H1 (cell line): Measurements from ENCODE around the gene ADAMTS17. TPM values are rescaled to one million over a fixed set of nuclear protein-coding genes. Genes with fewer than 3 reads are reported as not detected.
"Not testable (repeated sequence)": the region's sequence is repeated elsewhere in the genome, so short reads cannot be mapped to it uniquely, and the experiment has no call there.

Experiments
- CTCF ChIA-PET: fragments of 300-600 bp; sonication (Branson Sonifier 250); formaldehyde crosslinking; loops from one replicate; lab custom pipeline; 2021; ENCODE audit not compliant: partially characterized antibody; lab: Charles Lee
- POLR2A ChIA-PET: fragments of 300-600 bp; sonication (Branson Sonifier 250); formaldehyde crosslinking; loops from one replicate; lab custom pipeline; 2021; ENCODE audit warnings: inconsistent platforms; ENCODE audit not compliant: partially characterized antibody; lab: Charles Lee
- DNase-seq, 2 experiments: peaks; one replicate each; pipeline versions ENCODE4 v3.0.0 to v3.0.0-alpha.2; 2010 to 2022; ENCODE audit warnings: low spot score in 2 of 2, low read depth in 1 of 2, mixed read lengths in 1 of 2
- FAIRE-seq: peaks from 2 replicates; lab custom pipeline; 2011; peaks lifted over from hg19 to GRCh38; lab: Jason Lieb, UNC
- H2AFZ ChIP-seq: 2 replicates; pipeline ENCODE4 v1.8.1; 2012; ENCODE audit warnings: low read length, inconsistent platforms
- H2AK5ac ChIP-seq: 2 replicates; pipeline ENCODE4 v1.6.1; 2013; ENCODE audit warnings: low read depth, low read length
- H2BK120ac ChIP-seq: replicated peaks from 2 replicates; pipeline ENCODE3; 2013; ENCODE audit warnings: low read depth, low read length, inconsistent platforms
- H2BK12ac ChIP-seq: 2 replicates; pipeline ENCODE4 v1.6.1; 2013; ENCODE audit warnings: low read depth, low read length
- H2BK15ac ChIP-seq: 2 replicates; pipeline ENCODE4 v1.6.1; 2013; ENCODE audit warnings: low read length
- H2BK20ac ChIP-seq: 2 replicates; pipeline ENCODE4 v1.6.1; 2013; ENCODE audit warnings: low read length
- H2BK5ac ChIP-seq: 2 replicates; pipeline ENCODE4 v1.6.1; 2013; ENCODE audit warnings: low read depth, low read length
- H3K14ac ChIP-seq: 2 replicates; pipeline ENCODE4 v1.6.1; 2013; ENCODE audit warnings: inconsistent platforms; ENCODE audit not compliant: insufficient read length
- H3K18ac ChIP-seq: 2 replicates; pipeline ENCODE4 v1.6.1; 2013; ENCODE audit warnings: low read length; ENCODE audit errors: extremely low read depth
- H3K23ac ChIP-seq: 2 replicates; pipeline ENCODE4 v1.6.1; 2013; ENCODE audit warnings: inconsistent platforms; ENCODE audit not compliant: insufficient read length
- H3K23me2 ChIP-seq: 2 replicates; pipeline ENCODE4 v1.6.1; 2013; ENCODE audit warnings: low read depth, low read length
- H3K27ac ChIP-seq: 2 replicates; pipeline ENCODE4 v1.6.1; 2011; ENCODE audit warnings: low read depth, low read length, inconsistent platforms
- H3K27me3 ChIP-seq, 4 experiments: replicated peaks in 1 of 4; 1 replicate in 1 of 4; 2 replicates in 3 of 4; pipeline versions ENCODE4 v1.6.1 to v1.8.1; 2011 to 2013; ENCODE audit warnings: low read length in 3 of 4, mild to moderate bottlenecking in 3 of 4, inconsistent platforms in 2 of 4, mixed read lengths in 2 of 4, moderate library complexity in 1 of 4; ENCODE audit not compliant: control insufficient read depth in 3 of 4, insufficient read depth in 3 of 4; ENCODE audit errors: extremely low read depth in 1 of 4
- H3K36me3 ChIP-seq, 4 experiments: 2 replicates each; pipeline versions ENCODE4 v1.6.1 to v1.8.1; 2011 to 2013; ENCODE audit warnings: mild to moderate bottlenecking in 4 of 4, low read length in 3 of 4, moderate library complexity in 2 of 4, control low read depth in 1 of 4, inconsistent platforms in 1 of 4; ENCODE audit not compliant: insufficient read depth in 4 of 4, control insufficient read depth in 2 of 4
- H3K4ac ChIP-seq: replicated peaks from 2 replicates; pipeline ENCODE3; 2013; ENCODE audit warnings: low read length, low read depth, mixed read lengths, inconsistent platforms; ENCODE audit not compliant: insufficient read length
- H3K4me1 ChIP-seq, 4 experiments: replicated peaks in 1 of 4; 1 replicate in 1 of 4; 2 replicates in 3 of 4; pipeline versions ENCODE4 v1.6.1 to v1.8.1; 2011 to 2013; ENCODE audit warnings: low read length in 3 of 4, inconsistent platforms in 2 of 4, mixed read lengths in 1 of 4; ENCODE audit not compliant: insufficient read depth in 4 of 4, control insufficient read depth in 3 of 4
- H3K4me2 ChIP-seq, 2 experiments: 2 replicates each; pipeline versions ENCODE4 v1.6.1 to v1.8.1; 2011 to 2013; ENCODE audit warnings: low read depth in 2 of 2, low read length in 2 of 2, control low read depth in 1 of 2, inconsistent platforms in 1 of 2, mild to moderate bottlenecking in 1 of 2; ENCODE audit not compliant: insufficient read depth in 1 of 2
- H3K4me3 ChIP-seq, 4 experiments: fragments of 200-600, 300-600 bp in 1 of 4; sonication (generic), shearing (Covaris generic), sonication (Bioruptor Twin) in 1 of 4; 2 replicates each; pipeline versions ENCODE4 v1.5.1 to v1.8.1; 2011 to 2016; ENCODE audit warnings: low read length in 4 of 4, low read depth in 3 of 4, control low read depth in 2 of 4, inconsistent platforms in 2 of 4, mild to moderate bottlenecking in 2 of 4, mixed read lengths in 1 of 4, moderate library complexity in 1 of 4; ENCODE audit not compliant: insufficient read depth in 2 of 4; ENCODE audit errors: extremely low read depth in 1 of 4
- H3K56ac ChIP-seq: replicated peaks from 2 replicates; pipeline ENCODE3; 2013; ENCODE audit warnings: low read depth, mild to moderate bottlenecking, mixed read lengths, low read length, inconsistent platforms; ENCODE audit not compliant: insufficient read length
- H3K79me1 ChIP-seq: 2 replicates; pipeline ENCODE4 v1.6.1; 2013; ENCODE audit warnings: low read depth, low read length, control low read depth
- H3K79me2 ChIP-seq, 2 experiments: 2 replicates each; pipeline versions ENCODE4 v1.6.1 to v1.8.1; 2012 to 2013; ENCODE audit warnings: low read length in 2 of 2, mild to moderate bottlenecking in 2 of 2, inconsistent platforms in 1 of 2; ENCODE audit not compliant: insufficient read depth in 2 of 2, control insufficient read depth in 1 of 2
- H3K9ac ChIP-seq, 4 experiments: replicated peaks in 1 of 4; 1 replicate in 1 of 4; 2 replicates in 3 of 4; pipeline versions ENCODE4 v1.6.1 to v1.8.1; 2011 to 2013; ENCODE audit warnings: low read depth in 3 of 4, low read length in 3 of 4, control low read depth in 2 of 4, mild to moderate bottlenecking in 2 of 4, moderate library complexity in 2 of 4, inconsistent platforms in 1 of 4; ENCODE audit errors: extremely low read depth in 1 of 4
- H3K9me3 ChIP-seq, 2 experiments: 2 replicates each; pipeline versions ENCODE4 v1.6.1 to v1.8.1; 2012 to 2013; ENCODE audit warnings: mild to moderate bottlenecking in 2 of 2, moderate library complexity in 2 of 2, control low read depth in 1 of 2, inconsistent platforms in 1 of 2, low read depth in 1 of 2, low read length in 1 of 2, mixed read lengths in 1 of 2; ENCODE audit not compliant: insufficient read depth in 2 of 2
- H4K20me1 ChIP-seq, 2 experiments: replicated peaks in 1 of 2; 2 replicates each; pipeline versions ENCODE3 to v1.8.1; 2011 to 2013; ENCODE audit warnings: inconsistent platforms in 2 of 2, low read length in 2 of 2, mild to moderate bottlenecking in 1 of 2; ENCODE audit not compliant: insufficient read depth in 2 of 2, control insufficient read depth in 1 of 2
- H4K5ac ChIP-seq: 2 replicates; pipeline ENCODE4 v1.6.1; 2013; ENCODE audit warnings: low read length, low read depth, mixed read lengths, inconsistent platforms; ENCODE audit not compliant: insufficient read length
- H4K8ac ChIP-seq: 2 replicates; pipeline ENCODE4 v1.8.0; 2013; ENCODE audit warnings: mild to moderate bottlenecking, moderate library complexity, low read length, inconsistent platforms; ENCODE audit not compliant: insufficient read depth; ENCODE audit errors: extremely low read depth
- H4K91ac ChIP-seq: replicated peaks from 2 replicates; pipeline ENCODE3; 2013; ENCODE audit warnings: low read length, mixed read lengths, inconsistent platforms; ENCODE audit not compliant: insufficient read length
- GABPA ChIP-seq: IDR thresholded peaks from 2 replicates; pipeline ENCODE4 v1.6.1; 2011; ENCODE audit warnings: mild to moderate bottlenecking, low read length, moderate library complexity, borderline replicate concordance; ENCODE audit not compliant: insufficient read depth
- WGBS, 2 experiments: shearing (Covaris generic) in 1 of 2; methylation state at CpG; one replicate each; pipeline versions ENCODE4 v1.1.6 to v1.1.7; 2013 to 2015; ENCODE audit warnings: low lambda C conversion rate in 2 of 2, mixed read lengths in 2 of 2, inconsistent platforms in 1 of 2, low coverage in 1 of 2, missing lambda C conversion rate in 1 of 2; ENCODE audit not compliant: insufficient replicate concordance in 2 of 2, insufficient coverage in 1 of 2, insufficient read length in 1 of 2; ENCODE audit errors: extremely low coverage in 1 of 2, missing lambda C conversion rate in 1 of 2; 5-methylcytosine and 5-hydroxymethylcytosine counted together
- polyA plus RNA-seq, 7 experiments: library from polyadenylated mRNA; depleted of rRNA in 3 of 7; stranded (reverse) in 5 of 7; unstranded in 2 of 7; fragments of >200 nt in 5 of 7; fragments of 200-250 nt in 2 of 7; gene quantifications; 1 replicate in 5 of 7; 2 replicates in 1 of 7; 4 replicates in 1 of 7; pipeline versions ENCODE4 v1.2.1 to v1.2.3, GENCODE V29; 2011 to 2013; ENCODE audit warnings: missing spikeins in 2 of 7, mixed read lengths in 2 of 7
- total RNA-seq: library from RNA; stranded (reverse); fragmentation: NEBNext Ultra II Directional; extraction: Animal tissue kit (Norgen Biotek cat#: 25700); gene quantifications from 2 replicates; pipeline ENCODE4 v1.2.1, GENCODE V29; 2021

Gene ADAMTS17
- total and polyA plus RNA-seq, 2 of the 8 experiments (the other 6 are each of a cell fraction or from before 2014, with no cell fraction given), result 0.51 to 1.7 TPM

GRCh38 chr15:99980752-99981151 is 361.0 kb downstream of the ADAMTS17 start (continued):
- TF ChIP-seq GABPA, result no peak

GRCh38 chr15:99979886-99980285 is 361.9 kb downstream of the ADAMTS17 start:
- H2BK20ac ChIP-seq, H4K91ac ChIP-seq, H3K23ac ChIP-seq, H4K5ac ChIP-seq, H3K27me3 ChIP-seq, H3K9ac ChIP-seq, H4K8ac ChIP-seq, POLR2A ChIA-PET, H4K20me1 ChIP-seq, H2BK12ac ChIP-seq, H2AFZ ChIP-seq, H3K4me3 ChIP-seq, H3K56ac ChIP-seq, H3K18ac ChIP-seq, H2BK120ac ChIP-seq, H3K79me1 ChIP-seq, H3K9me3 ChIP-seq, H3K36me3 ChIP-seq, H3K14ac ChIP-seq, H3K79me2 ChIP-seq, FAIRE-seq, H2AK5ac ChIP-seq, H3K4me2 ChIP-seq, H3K27ac ChIP-seq, H3K23me2 ChIP-seq, H3K4ac ChIP-seq, H2BK15ac ChIP-seq, DNase-seq, H2BK5ac ChIP-seq: not testable (repeated sequence)
- WGBS, 2 experiments, result 83% methylated on average over 5 of the region's 5 CpGs; no CpG with 5 or more reads in 1 of the 2 experiments
- H3K4me1 ChIP-seq, result peaks cover 15 to 36% (median 25%) of the 10 kb centered on the region in 4 experiments
- CTCF ChIA-PET, result interaction anchor here (0.8 to 5.1 kb wide), 5 partner anchors 9 to 154 kb away, joined by 3 to 42 read pairs (median 4); no protein-coding TSS in a partner anchor
